Loucy (cell line): ENCODE data around the gene CTR9.

Experiments
- CTCF ChIP-seq: fragments of 200-600 bp; sonication (generic); conservative IDR thresholded peaks from 2 replicates; pipeline ENCODE4 v1.5.1; 2014; ENCODE audit warnings: mild to moderate bottlenecking, antibody characterized with exemption, low read length
- EZH2phosphoT487 ChIP-seq: fragments of 200-600 bp; IDR thresholded peaks from 2 replicates; pipeline ENCODE4 v1.6.1; 2018; ENCODE audit warnings: antibody characterized with exemption, mild to moderate bottlenecking, moderate library complexity, borderline replicate concordance

DNA sequence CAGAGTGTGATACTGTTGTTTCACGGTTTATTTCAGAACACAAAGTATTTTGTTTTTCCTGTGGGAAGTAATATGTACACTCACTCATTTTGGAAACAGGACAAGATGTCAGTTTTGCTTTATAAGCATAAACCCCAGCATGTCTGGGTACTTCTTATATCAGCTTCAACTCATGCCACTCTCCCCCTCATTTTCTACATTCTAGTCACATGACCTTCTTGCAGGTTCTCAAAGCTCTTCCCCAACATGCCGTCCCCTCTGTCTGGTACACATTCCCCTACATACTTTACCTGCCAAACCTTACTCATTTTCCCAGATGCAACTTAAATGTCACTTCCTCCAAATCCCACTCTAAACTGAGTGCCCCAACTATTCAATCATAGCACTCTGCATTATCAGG lies 1.6 kb upstream of the CTR9 start:
- TF ChIP-seq CTCF (no peak), EZH2phosphoT487 (no peak)
